K562 (cell line): ENCODE results near the gene PCBP4. TPM values are rescaled to one million over a fixed set of nuclear protein-coding genes. Genes with fewer than 3 reads are reported as not detected.

Experiments used
- C11orf30 ChIP-seq: fragments of 450-650 bp; IDR thresholded peaks from 2 replicates; pipeline ENCODE4 v1.6.1; 2016; ENCODE audit warnings: low read depth, mild to moderate bottlenecking
- KLF10 ChIP-seq: fragments of 250-450 bp; sonication (Bioruptor Pico); IDR thresholded peaks from 2 replicates; pipeline ENCODE4 v1.6.1; 2021; ENCODE audit warnings: matching md5 sums
- KLF6 ChIP-seq: fragments of 250-450 bp; sonication (Bioruptor Pico); IDR thresholded peaks from 2 replicates; pipeline ENCODE4 v1.4.0; 2020; ENCODE audit warnings: mild to moderate bottlenecking, moderate library complexity, borderline replicate concordance
- NCOA1 ChIP-seq: fragments of 450-650 bp; IDR thresholded peaks from 2 replicates; pipeline ENCODE4 v1.6.1; 2016; ENCODE audit warnings: low read depth
- NCOA6 ChIP-seq: fragments of 450-650 bp; IDR thresholded peaks from 2 replicates; pipeline ENCODE4 v1.6.1; 2017; ENCODE audit warnings: mild to moderate bottlenecking
- PTTG1 ChIP-seq: fragments of 450-650 bp; IDR thresholded peaks from 2 replicates; pipeline ENCODE4 v1.6.1; 2016; ENCODE audit warnings: low read depth, mild to moderate bottlenecking, missing genetic modification characterization, missing compliant biosample characterization
- TEAD2 ChIP-seq: fragments of 450-650 bp; IDR thresholded peaks from 2 replicates; pipeline ENCODE4 v1.6.1; 2016; ENCODE audit warnings: missing genetic modification characterization, control low read depth, missing compliant biosample characterization
- TSC22D4 ChIP-seq: fragments of 450-650 bp; IDR thresholded peaks from 2 replicates; pipeline ENCODE4 v1.6.1; 2016; ENCODE audit warnings: missing genetic modification characterization, missing biosample characterization, control low read depth
- YY1 ChIP-seq, 3 experiments: IDR thresholded peaks; 2 replicates each; pipeline ENCODE4 v1.6.1; 2011; ENCODE audit warnings: low read length in 2 of 3, mild to moderate bottlenecking in 2 of 3, moderate library complexity in 2 of 3, borderline replicate concordance in 1 of 3, control low read depth in 1 of 3, low read depth in 1 of 3; ENCODE audit not compliant: insufficient read depth in 3 of 3, insufficient replicate concordance in 2 of 3, control insufficient read depth in 1 of 3, insufficient read length in 1 of 3; ENCODE audit errors: extremely low read depth in 1 of 3
- ZNF124 ChIP-seq: sonication (generic); formaldehyde crosslinking; IDR thresholded peaks from 2 replicates; pipeline ENCODE4 v1.8.1; 2022; ENCODE audit warnings: missing genetic modification reagents
- ZNF780A ChIP-seq: fragments of 250-450 bp; sonication (Bioruptor Pico); IDR thresholded peaks from 2 replicates; pipeline ENCODE4 v1.5.0; 2021; ENCODE audit warnings: mild to moderate bottlenecking
- polyA plus RNA-seq, 8 experiments: library from polyadenylated mRNA; depleted of rRNA in 4 of 8; stranded (reverse) in 5 of 8; unstranded in 3 of 8; fragments of >200 nt; fragmentation: Nextera tagmentation in 2 of 8; fragmentation: Illumina TruSeq in 1 of 8; extraction: Ambion mirVana in 2 of 8; extraction: Trizol in 1 of 8; gene quantifications; 2 replicates each; pipeline versions ENCODE4 v1.2.1 to v1.2.3, GENCODE V29; 2011 to 2014; ENCODE audit warnings: inconsistent platforms in 1 of 8, missing spikeins in 1 of 8
- total RNA-seq, 7 experiments: library from RNA; depleted of rRNA in 6 of 7; stranded (reverse); fragments of >200 nt in 6 of 7; fragmentation: Illumina TruSeq in 2 of 7; extraction: Trizol in 2 of 7; gene quantifications; 2 replicates each; pipeline versions ENCODE4 v1.2.1 to v1.2.3, GENCODE V29; 2011 to 2021; ENCODE audit warnings: low replicate concordance in 1 of 7
- TF ChIP-seq, protein P1 (sequence below), 2 experiments: fragments of 250-450 bp in 1 of 2; fragments of 450-650 bp in 1 of 2; sonication (Bioruptor Pico) in 1 of 2; IDR thresholded peaks; 2 replicates each; pipeline versions ENCODE4 v1.6.1 to v1.8.0; 2016 to 2021; ENCODE audit warnings: mild to moderate bottlenecking in 2 of 2, moderate library complexity in 2 of 2, missing compliant biosample characterization in 1 of 2, missing genetic modification characterization in 1 of 2
- TF ChIP-seq, protein P2 (sequence below): fragments of 250-450 bp; sonication (Bioruptor Pico); IDR thresholded peaks from 2 replicates; pipeline ENCODE4 v1.5.0; 2021; ENCODE audit warnings: mild to moderate bottlenecking, moderate library complexity
- TF ChIP-seq, protein P3 (sequence below), 2 experiments: fragments of 450-650 bp; IDR thresholded peaks; 2 replicates each; pipeline ENCODE4 v1.6.1; 2018; ENCODE audit warnings: mild to moderate bottlenecking in 2 of 2, low read depth in 1 of 2; ENCODE audit not compliant: partially characterized antibody in 2 of 2

Gene PCBP4
- total and polyA plus RNA-seq, 9 of the 15 experiments (the other 6 are each of a cell fraction or from before 2014, with no cell fraction given): 0.06 to 5.8 (median 2.6) TPM

DNA sequence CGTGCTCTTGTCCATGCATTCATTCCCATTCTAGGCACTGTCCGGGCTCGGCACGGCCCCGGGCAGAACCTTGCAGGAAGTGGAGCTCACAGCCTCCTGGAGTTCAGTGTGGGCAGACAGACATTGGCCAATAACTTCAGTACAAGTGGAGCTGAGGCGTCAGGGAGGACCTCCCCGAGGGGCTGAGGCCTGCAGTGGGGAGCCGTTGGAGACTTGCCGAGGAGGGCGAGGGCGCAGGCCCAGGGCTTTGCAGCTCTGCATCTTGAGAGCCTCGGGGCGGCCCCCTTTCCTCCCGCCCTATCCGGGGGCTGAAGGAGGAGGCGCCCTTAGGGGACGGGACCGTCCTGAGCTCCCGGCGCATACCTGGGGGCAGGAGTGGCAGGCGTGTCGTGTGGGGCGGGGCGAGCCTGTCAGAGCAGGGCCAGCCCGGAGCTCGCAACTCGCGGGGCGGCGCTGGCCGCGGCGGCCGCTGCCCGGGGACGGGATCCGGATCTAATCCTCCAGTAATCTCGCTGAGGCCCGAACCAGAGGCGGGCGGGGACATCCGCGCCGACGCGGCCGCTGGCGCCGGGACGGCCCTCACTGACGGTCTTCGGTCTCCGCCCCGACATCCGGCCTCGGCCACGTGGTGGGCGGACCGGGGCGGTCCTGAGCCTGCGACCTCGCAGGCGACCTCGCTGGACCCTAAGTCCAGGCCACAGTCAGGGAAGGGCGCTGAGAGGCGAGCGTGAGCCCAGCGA, 15.8 kb upstream of the PCBP4 start, which contains the start of gene ACY1 (continued):
- TF ChIP-seq YY1 (IDR thresholded peaks at IDR 0.05; ENCODE audit: borderline replicate concordance in 1 of 3, control insufficient read depth in 1 of 3, extremely low read depth in 1 of 3, insufficient read depth in 3 of 3, insufficient read length in 1 of 3, insufficient replicate concordance in 2 of 3, low read depth in 1 of 3, low read length in 2 of 3) (peak in 2 of 3 experiments; percentile 31 to 47), KLF6 (CRISPR knock-in tag) (no peak), PTTG1 (no peak), TSC22D4 (tag) (no peak), ZNF780A (CRISPR knock-in tag) (no peak), NCOA6 (no peak), TEAD2 (no peak), NCOA1 (no peak), C11orf30 (no peak; the same call in 1 of the 2 replicates), KLF10 (CRISPR knock-in tag) (no peak), ZNF124 (CRISPR knock-in tag) (no peak)
- TF ChIP-seq, protein P1, sequence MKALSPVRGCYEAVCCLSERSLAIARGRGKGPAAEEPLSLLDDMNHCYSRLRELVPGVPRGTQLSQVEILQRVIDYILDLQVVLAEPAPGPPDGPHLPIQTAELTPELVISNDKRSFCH (CRISPR knock-in tag; IDR thresholded peaks at IDR 0.05): no peak
- TF ChIP-seq, protein P1 (tag; IDR thresholded peaks at IDR 0.05): no peak
- TF ChIP-seq, protein P2, sequence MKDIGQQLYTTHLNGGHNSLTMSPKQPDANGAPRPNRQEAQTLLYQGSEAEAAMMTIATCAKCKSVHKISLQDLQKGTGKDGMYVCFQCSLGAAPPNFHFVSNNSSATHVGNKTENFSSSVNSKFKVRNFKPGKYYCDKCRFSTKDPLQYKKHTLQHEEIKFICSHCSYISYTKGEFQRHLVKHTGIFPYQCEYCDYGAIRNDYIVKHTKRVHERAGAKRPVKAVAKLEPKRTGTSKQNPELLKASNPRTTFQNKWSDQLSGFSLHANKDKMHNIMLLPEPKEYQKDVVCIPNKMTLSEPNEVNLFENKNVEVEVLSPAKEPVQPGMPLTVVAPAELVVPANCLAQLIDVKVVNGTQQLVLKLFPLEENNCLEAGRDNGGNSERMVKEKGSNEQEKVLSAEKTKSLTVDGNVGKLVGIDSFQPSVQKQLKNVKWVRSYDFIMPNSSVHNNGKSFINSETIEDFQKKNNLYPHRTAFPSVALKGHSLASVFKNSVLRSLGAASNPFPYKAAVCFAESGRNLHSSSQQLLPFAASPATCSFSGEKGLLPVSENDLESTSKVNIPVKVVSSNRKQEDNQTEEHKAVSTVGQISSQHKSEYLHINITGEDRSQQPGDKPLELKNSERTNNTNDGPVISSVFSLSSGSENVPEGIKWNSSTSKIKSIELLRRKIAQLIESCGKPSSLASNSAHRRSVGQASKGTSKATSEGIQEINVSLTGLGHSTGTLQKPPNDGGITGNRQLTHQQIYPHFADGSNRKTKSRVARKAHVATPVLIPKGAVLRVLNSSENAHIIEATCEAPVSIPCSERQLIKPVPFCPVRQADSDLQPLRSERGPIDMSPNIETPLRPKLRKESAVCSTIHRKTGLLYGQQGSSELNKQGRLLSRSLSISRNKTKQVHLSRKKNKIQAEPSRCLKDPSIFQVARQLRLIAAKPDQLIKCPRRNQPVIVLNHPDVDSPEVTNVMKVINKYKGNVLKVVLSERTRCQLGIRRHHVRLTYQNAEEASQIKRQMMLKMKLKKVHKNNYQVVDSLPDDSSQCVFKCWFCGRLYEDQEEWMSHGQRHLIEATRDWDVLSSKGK (CRISPR knock-in tag): no peak
- TF ChIP-seq, protein P3, sequence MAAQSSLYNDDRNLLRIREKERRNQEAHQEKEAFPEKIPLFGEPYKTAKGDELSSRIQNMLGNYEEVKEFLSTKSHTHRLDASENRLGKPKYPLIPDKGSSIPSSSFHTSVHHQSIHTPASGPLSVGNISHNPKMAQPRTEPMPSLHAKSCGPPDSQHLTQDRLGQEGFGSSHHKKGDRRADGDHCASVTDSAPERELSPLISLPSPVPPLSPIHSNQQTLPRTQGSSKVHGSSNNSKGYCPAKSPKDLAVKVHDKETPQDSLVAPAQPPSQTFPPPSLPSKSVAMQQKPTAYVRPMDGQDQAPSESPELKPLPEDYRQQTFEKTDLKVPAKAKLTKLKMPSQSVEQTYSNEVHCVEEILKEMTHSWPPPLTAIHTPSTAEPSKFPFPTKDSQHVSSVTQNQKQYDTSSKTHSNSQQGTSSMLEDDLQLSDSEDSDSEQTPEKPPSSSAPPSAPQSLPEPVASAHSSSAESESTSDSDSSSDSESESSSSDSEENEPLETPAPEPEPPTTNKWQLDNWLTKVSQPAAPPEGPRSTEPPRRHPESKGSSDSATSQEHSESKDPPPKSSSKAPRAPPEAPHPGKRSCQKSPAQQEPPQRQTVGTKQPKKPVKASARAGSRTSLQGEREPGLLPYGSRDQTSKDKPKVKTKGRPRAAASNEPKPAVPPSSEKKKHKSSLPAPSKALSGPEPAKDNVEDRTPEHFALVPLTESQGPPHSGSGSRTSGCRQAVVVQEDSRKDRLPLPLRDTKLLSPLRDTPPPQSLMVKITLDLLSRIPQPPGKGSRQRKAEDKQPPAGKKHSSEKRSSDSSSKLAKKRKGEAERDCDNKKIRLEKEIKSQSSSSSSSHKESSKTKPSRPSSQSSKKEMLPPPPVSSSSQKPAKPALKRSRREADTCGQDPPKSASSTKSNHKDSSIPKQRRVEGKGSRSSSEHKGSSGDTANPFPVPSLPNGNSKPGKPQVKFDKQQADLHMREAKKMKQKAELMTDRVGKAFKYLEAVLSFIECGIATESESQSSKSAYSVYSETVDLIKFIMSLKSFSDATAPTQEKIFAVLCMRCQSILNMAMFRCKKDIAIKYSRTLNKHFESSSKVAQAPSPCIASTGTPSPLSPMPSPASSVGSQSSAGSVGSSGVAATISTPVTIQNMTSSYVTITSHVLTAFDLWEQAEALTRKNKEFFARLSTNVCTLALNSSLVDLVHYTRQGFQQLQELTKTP (IDR thresholded peaks at IDR 0.05; ENCODE audit: low read depth in 1 of 2, partially characterized antibody in 2 of 2): no peak
